Measurements from ENCODE around the gene FAF1.

The FAF1 gene

GRCh38 chr1:50422675-50422945, 537.5 kb downstream of the FAF1 start:
- DNase-seq: no peak

- no peak for DNase-seq
Observed at GRCh38 chr1:50421768-50422674, 538.0 kb downstream of the FAF1 start.

DNA sequence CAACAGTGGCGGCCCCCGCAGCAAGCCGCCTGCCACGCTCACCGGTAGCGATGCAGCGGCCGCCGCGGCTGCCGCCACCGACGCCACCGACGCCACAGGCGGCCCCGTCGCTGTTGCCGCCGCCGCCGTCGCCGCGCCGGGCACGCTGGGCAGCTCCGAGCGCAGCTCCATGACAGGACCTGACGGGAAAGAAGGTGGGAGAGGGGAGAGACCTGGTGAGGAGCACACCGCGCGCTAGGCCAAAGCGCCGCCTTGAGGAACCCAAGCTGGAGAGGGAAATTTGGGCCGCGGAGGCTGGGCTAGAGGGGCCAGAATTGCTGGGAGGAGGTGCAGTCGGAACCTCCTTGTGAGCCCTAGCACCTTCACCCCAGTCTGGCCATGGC, 538.7 kb downstream of the FAF1 start:
- no peak for DNase-seq

GRCh38 chr1:50420689-50421365, 539.2 kb downstream of the FAF1 start:
- no peak for DNase-seq

- no peak for DNase-seq
Observed at GRCh38 chr1:50419907-50420677, 540.0 kb downstream of the FAF1 start.

DNA sequence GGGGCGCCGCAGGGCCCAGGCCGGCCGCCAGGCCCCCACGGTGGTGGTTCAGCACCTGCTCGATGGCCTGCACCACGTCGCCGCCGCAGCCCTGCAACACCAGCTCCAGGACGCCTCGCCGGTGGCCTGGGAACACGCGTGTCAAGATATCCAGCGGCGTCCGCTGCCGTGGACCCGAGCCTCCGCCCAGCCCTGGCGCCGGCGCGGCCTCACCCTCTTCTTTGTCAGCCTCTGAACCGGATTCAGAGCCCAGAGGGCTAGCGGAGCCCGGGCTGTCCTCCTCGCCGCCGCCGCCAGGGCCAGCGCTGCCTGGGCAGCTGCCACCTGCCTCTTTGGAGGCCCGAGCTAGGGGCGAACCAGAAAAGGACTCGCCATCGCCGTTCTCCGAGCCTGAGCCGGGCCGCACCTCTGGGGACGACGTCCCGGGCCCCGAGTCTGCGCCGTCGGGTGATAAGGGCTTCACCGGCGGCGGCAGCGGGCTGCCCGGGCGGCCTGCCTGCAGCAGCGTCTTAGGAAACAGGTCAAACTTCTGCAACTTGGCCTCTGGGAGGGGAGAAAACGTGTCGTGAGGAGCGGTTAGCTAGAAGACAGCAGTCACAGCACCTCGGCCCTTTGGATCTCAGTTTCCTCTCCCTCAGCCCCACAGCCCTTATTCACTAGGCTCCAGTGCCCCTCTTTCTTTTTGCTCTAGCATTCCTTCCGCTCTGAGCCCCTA, 540.7 kb downstream of the FAF1 start:
- DNase-seq: no peak

GRCh38 chr1:50418600-50419109, 541.4 kb downstream of the FAF1 start:
- no peak for DNase-seq

DNA sequence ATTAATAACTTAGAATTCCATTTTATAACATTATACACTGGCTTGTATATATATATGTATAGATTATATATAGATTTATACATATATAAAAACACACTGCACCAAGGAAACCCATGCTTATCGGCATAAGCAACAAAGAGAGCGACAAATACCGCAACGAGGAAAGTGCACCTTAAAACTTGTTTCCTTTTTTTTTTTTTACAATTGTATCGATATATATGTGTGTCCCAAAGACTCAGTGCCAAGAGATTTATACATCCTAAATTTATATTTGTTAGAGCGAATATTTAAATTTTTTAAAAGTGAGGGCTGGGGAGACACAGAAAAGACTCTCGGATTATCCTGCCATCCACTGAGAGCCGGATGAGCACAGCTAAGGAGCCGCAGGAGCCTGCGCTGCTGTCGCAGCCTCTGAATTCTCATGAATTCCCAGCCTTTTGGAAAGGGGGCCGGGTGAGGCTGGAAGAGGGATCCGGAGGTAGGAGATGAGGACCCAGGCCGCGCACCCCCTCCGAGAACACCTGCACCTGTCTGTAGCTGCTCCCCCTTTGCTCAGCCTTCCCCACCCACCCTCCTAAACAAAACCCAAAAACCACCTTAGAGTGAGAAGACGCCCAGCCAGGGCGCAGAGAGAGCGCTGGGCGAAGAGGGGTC, 542.0 kb downstream of the FAF1 start:
- DNase-seq: no peak

DNA sequence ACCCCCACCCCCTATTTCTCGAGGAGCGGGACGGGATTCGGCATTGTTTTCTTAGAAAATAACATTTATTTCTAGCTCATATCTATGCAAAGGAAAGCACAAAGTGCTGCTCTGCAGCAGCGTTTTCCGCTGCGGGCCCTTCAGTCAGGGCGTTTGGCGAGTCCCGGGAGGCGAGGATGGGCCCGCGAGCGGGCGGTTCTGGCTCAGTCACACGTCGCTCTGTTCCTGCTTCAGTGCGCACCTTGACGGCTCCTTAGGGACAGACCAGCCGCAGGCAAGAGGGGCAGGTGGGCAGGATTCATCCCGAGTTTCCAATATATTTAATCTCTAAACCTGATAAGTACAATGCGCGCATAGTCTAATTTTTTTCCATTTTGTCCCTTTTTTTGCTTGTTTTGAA, 542.6 kb downstream of the FAF1 start:
- DNase-seq: no peak

DNA sequence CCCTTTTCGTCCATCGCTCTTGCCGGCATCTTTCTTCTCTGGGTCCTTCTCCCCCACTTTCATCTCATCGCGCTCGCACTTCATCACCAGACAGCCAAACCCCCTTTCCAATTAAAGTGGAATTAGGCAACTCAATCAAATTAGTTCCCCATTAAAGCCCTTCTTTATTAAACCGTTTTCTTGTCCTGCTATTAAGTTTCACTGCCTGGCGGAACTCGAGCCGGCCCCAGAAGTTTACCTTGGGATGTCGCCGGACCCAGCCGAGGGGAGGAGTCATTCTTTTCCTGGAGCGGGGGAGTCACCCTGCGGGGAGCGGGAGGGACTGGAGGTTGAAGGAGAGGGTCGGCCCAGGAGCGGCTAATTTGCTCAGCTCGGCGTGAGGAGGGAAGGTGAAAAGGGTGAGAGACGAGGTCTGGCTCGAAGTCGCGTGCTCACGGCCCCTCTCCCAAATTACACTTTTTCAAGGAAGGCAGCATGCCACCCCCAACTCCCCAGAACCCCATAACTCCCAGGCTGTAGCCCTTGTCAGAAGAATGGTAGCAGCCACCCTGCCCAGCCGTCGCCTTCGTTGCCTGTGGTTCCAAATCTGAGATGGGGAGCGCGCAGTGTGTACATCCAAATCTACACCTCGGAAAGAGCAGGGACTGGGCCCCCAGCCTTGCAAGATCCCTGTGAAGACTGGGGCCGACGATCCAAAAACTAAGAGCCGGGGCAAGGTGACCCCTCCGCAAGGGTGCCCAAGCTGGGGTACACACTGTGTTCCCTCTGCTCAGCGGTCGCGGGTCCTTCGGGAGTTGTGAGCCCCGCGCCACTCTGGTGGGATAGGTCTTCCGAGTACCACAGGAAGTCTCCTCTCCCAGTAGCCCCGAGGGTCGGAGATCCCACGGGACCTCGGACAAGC, 543.3 kb downstream of the FAF1 start:
- no peak for DNase-seq

DNA sequence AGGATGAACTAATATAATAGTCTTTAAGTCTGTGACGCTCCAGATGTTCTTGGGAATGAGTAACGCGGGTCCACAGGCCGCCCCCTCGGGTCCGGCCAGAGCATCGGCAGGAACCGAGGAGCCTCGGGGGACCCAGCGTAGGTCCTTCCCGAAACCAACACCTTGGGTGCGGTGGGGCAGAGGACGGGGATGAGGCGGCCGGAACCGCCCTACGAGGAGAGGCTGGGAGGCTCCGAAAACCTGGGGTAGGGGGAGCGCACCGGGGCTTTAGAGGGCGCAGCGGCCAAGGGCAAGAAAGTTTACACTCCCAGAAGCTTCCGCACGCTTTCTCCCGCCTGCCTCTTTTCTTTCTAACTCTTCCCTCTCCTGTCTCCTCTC, 543.9 kb downstream of the FAF1 start:
- no peak for DNase-seq

DNA sequence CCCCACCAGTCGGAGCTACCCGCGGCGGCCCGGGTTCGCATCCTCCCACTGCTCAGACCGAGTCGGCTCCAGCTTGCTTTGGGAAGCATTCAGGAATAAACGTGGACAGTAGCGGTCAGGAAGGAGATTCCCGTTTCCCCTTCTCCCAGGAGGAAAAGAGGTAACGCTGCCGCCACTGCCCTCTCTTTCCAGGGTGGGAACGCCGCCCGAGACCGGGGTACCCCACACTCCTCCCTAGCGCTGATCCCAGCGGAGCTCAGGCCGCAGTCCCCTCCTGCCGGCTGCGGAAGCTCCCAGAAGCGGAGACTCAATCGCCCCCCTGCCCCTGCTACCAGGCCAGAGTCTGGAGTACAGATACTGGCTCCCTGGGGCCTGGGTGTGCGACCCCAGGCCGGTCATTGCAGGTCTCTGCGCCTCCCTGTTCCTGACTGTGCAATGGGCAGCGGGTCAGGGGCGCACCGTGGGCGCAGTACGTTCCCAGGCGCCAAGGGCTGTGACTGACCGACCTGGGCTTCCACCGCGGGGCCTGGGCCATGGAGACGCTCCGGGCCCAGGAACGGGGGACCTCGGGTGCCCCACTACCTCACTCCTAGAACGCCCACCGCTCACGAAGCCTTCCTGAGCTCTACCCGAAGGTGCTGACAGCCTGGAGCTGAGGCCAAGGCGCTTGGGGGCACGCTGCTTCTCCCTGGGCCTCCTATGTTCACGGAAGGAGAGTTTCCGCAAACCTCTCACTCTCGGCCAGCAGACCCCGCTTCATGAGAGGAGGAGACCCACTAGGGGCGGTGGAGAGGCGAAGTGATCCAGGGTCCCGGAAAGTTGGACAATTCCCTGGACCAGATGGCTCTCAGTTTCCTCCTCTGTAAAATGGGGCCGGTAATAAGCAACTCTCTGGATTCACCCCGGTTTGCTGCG, 544.6 kb downstream of the FAF1 start:
- DNase-seq: no peak

DNA sequence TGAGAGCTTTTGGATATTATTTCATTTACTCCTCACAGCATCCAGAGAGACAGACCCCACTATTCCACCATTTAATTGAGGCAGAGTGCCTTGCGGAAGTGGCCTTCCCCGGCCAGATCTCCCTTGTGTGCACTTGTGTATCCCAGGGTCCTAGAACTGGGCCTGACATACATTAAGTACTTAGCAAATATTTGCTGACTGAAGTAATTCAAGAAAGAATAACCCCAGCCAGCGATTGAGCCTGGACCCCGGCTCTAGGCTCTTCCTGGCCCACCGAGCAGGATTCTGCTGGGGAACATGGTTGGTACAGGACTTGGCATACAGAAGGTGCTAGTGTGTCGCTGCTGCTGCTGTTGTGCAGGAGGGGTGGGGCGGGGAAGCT, 545.2 kb downstream of the FAF1 start:
- DNase-seq: no peak

DNA sequence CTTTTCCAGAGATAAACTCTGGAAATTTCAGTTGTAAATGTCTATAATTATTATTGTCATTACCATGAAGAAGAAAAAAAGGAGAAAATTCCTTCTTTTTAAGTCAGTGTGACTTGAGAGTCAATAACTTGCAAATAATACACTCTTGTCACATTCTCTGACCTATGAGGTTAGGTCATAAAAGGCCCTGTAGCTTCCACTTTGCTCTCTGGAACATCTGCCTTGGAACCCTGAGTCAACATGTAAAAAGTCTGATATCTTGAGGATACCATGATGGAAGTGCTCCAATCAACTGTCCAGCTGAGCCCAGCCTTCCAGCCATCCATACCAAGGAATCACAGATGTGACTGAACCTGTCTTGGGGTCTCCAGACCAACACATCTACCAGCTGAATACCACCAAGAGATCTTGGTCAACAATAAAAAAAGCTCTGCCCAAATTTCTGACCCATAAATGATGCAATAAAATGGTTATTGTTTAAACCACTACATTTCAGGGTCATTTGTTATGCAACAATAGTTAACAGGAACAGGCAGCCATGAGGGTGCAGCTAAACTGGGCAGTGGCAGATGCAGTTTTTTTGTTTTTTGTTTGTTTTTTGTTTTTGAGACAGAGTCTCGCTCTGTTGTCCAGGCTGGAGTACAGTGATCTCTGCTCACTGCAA, 547.1 kb downstream of the FAF1 start:
- no peak for DNase-seq

- DNase-seq: no peak
Observed at GRCh38 chr1:50405814-50406213, 554.3 kb downstream of the FAF1 start.

- DNase-seq: no peak
Observed at GRCh38 chr1:50393522-50394120, 566.4 kb downstream of the FAF1 start.

All from NCI-H1092 treated with DMSO at 0.1 percent for 48 hours (cell line).